HepG2 (cell line): Measurements from ENCODE around the gene KIAA1958.

ENCODE experiments used
- ARNT ChIP-seq: fragments of 450-650 bp; IDR thresholded peaks from 2 replicates; pipeline ENCODE4 v1.6.1; 2017
- KDM5B ChIP-seq: sonication (generic); formaldehyde crosslinking; IDR thresholded peaks from 2 replicates; pipeline ENCODE4 v1.4.0; 2020; ENCODE audit warnings: missing genetic modification reagents, mild to moderate bottlenecking, borderline replicate concordance
- POLR2A ChIP-seq, 2 experiments: IDR thresholded peaks; 2 replicates each; pipeline ENCODE4 v1.6.1; 2011; ENCODE audit warnings: low read depth in 2 of 2, low read length in 2 of 2, mild to moderate bottlenecking in 1 of 2, moderate library complexity in 1 of 2; ENCODE audit not compliant: insufficient read depth in 1 of 2
- REL ChIP-seq: sonication (generic); formaldehyde crosslinking; conservative IDR thresholded peaks from 2 replicates; pipeline ENCODE4 v1.8.0; 2022; ENCODE audit warnings: mild to moderate bottlenecking, missing genetic modification reagents, moderate library complexity
- TAF1 ChIP-seq: sonication (generic); formaldehyde crosslinking; IDR thresholded peaks from 2 replicates; pipeline ENCODE4 v1.4.0; 2020; ENCODE audit warnings: missing genetic modification reagents
- ZFY ChIP-seq: sonication (generic); formaldehyde crosslinking; IDR thresholded peaks from 2 replicates; pipeline ENCODE4 v1.4.0; 2020; ENCODE audit warnings: missing genetic modification reagents
- ZNF776 ChIP-seq: sonication (generic); formaldehyde crosslinking; IDR thresholded peaks from 2 replicates; pipeline ENCODE4 v1.4.0; 2020; ENCODE audit warnings: mild to moderate bottlenecking, missing genetic modification reagents
- TF ChIP-seq, protein P1 (sequence below): sonication (generic); formaldehyde crosslinking; IDR thresholded peaks from 2 replicates; pipeline ENCODE4 v1.5.0; 2020; ENCODE audit warnings: mild to moderate bottlenecking, missing genetic modification reagents, moderate library complexity
- TF ChIP-seq, protein P2 (sequence below): sonication (generic); formaldehyde crosslinking; IDR thresholded peaks from 2 replicates; pipeline ENCODE4 v1.5.0; 2020; ENCODE audit warnings: mild to moderate bottlenecking, missing genetic modification reagents
- TF ChIP-seq, protein P3 (sequence below): IDR thresholded peaks from 2 replicates; pipeline ENCODE4 v1.6.1; 2016; ENCODE audit warnings: mild to moderate bottlenecking, missing biosample characterization, missing genetic modification reagents
- TF ChIP-seq, protein P4 (sequence below): sonication (generic); formaldehyde crosslinking; IDR thresholded peaks from 2 replicates; pipeline ENCODE4 v1.4.0; 2020; ENCODE audit warnings: missing genetic modification reagents, low read depth, mild to moderate bottlenecking, borderline replicate concordance

DNA sequence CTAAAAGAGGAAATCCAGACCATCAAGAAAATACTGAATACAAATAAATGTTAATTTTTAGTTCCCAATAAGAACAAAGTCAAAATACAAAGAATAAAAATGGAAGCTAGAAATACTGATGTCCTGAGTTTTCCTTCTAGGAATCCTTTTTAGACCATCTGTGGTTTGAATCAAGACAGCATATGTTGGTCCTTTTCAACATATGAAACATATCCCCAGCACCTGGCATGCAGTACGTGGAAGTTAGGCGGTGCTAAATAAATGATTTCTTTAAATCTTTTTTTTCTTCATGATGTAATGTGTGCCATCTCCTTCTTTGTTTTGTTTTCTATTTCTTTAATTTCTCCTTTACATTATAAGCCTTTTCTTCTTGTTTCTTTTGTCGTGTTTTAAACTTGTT lies 34.0 kb downstream of the KIAA1958 start:
- no peak for TF ChIP-seq ARNT
- TF ChIP-seq, protein P1, sequence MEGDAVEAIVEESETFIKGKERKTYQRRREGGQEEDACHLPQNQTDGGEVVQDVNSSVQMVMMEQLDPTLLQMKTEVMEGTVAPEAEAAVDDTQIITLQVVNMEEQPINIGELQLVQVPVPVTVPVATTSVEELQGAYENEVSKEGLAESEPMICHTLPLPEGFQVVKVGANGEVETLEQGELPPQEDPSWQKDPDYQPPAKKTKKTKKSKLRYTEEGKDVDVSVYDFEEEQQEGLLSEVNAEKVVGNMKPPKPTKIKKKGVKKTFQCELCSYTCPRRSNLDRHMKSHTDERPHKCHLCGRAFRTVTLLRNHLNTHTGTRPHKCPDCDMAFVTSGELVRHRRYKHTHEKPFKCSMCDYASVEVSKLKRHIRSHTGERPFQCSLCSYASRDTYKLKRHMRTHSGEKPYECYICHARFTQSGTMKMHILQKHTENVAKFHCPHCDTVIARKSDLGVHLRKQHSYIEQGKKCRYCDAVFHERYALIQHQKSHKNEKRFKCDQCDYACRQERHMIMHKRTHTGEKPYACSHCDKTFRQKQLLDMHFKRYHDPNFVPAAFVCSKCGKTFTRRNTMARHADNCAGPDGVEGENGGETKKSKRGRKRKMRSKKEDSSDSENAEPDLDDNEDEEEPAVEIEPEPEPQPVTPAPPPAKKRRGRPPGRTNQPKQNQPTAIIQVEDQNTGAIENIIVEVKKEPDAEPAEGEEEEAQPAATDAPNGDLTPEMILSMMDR (CRISPR knock-in tag): no peak
- TF ChIP-seq POLR2A (IDR thresholded peaks at IDR 0.05; ENCODE audit: insufficient read depth in 1 of 2, low read depth in 2 of 2, low read length in 2 of 2): no peak
- no peak for TF ChIP-seq REL (CRISPR knock-in tag)
- TF ChIP-seq TAF1 (CRISPR knock-in tag): no peak
- TF ChIP-seq, protein P2, sequence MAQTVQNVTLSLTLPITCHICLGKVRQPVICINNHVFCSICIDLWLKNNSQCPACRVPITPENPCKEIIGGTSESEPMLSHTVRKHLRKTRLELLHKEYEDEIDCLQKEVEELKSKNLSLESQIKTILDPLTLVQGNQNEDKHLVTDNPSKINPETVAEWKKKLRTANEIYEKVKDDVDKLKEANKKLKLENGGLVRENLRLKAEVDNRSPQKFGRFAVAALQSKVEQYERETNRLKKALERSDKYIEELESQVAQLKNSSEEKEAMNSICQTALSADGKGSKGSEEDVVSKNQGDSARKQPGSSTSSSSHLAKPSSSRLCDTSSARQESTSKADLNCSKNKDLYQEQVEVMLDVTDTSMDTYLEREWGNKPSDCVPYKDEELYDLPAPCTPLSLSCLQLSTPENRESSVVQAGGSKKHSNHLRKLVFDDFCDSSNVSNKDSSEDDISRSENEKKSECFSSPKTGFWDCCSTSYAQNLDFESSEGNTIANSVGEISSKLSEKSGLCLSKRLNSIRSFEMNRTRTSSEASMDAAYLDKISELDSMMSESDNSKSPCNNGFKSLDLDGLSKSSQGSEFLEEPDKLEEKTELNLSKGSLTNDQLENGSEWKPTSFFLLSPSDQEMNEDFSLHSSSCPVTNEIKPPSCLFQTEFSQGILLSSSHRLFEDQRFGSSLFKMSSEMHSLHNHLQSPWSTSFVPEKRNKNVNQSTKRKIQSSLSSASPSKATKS (CRISPR knock-in tag): no peak
- TF ChIP-seq KDM5B (CRISPR knock-in tag): no peak
- TF ChIP-seq, protein P3, sequence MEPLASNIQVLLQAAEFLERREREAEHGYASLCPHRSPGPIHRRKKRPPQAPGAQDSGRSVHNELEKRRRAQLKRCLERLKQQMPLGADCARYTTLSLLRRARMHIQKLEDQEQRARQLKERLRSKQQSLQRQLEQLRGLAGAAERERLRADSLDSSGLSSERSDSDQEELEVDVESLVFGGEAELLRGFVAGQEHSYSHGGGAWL (CRISPR knock-in tag): no peak
- TF ChIP-seq ZNF776 (CRISPR knock-in tag): no peak
- TF ChIP-seq, protein P4, sequence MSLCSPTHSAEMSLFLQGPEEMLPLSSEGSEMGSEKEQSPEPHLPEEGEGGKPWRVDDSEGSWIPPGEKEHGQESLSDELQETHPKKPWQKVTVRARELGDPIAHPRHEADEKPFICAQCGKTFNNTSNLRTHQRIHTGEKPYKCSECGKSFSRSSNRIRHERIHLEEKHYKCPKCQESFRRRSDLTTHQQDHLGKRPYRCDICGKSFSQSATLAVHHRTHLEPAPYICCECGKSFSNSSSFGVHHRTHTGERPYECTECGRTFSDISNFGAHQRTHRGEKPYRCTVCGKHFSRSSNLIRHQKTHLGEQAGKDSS (CRISPR knock-in tag): no peak
- TF ChIP-seq ZFY: no peak
